Thyroid gland (tissue), 4 donors: ENCODE results near the gene TMEM18. TPM values are rescaled to one million over a fixed set of nuclear protein-coding genes. Genes with fewer than 3 reads are reported as not detected.

Source experiments
- DNase-seq, 2 donors: peaks; one replicate each; pipeline ENCODE4 v3.0.0-alpha.2; 2019
- H3K27ac ChIP-seq, 3 donors: fragments of 200-600 bp; sonication (generic); 1 replicate in 2 of 3; 2 replicates in 1 of 3; pipeline ENCODE4 v1.5.1; 2016 to 2019; ENCODE audit warnings: mild to moderate bottlenecking in 1 of 3, moderate library complexity in 1 of 3
- H3K27me3 ChIP-seq: fragments of 200-600 bp; sonication (generic); one replicate; pipeline ENCODE4 v1.5.1; 2019
- H3K36me3 ChIP-seq, 2 donors: fragments of 200-600 bp; sonication (generic); one replicate each; pipeline ENCODE4 v1.5.1; 2016 to 2019
- H3K4me1 ChIP-seq, 2 donors: fragments of 200-600 bp; sonication (generic); one replicate each; pipeline ENCODE4 v1.5.1; 2017 to 2019
- H3K4me3 ChIP-seq, 3 donors: fragments of 200-600 bp; sonication (generic); replicated peaks in 1 of 3; 1 replicate in 2 of 3; 2 replicates in 1 of 3; pipeline ENCODE4 v1.5.1; 2016; ENCODE audit warnings: mild to moderate bottlenecking in 1 of 3
- H3K9me3 ChIP-seq: fragments of 200-600 bp; sonication (generic); one replicate; pipeline ENCODE4 v1.5.1; 2017
- POLR2A ChIP-seq, 2 donors: fragments of 450-650 bp; IDR thresholded peaks; one replicate each; pipeline ENCODE4 v1.6.1; 2017; ENCODE audit warnings: antibody characterized with exemption in 2 of 2, mild to moderate bottlenecking in 2 of 2, moderate library complexity in 1 of 2
- WGBS, 2 donors: methylation state at CpG; one replicate each; pipeline ENCODE4 v1.1.5; 2017; 5-methylcytosine and 5-hydroxymethylcytosine counted together
- intact Hi-C: fragments of 100-400 bp; cut with DNase I; formaldehyde crosslinking; loops from one replicate; pipeline ENCODE4 v1.15.1; 2023
- total RNA-seq, 4 donors: library from RNA; depleted of rRNA; stranded (reverse); fragments of >200 nt; gene quantifications; one replicate each; pipeline ENCODE4 v1.2.3, GENCODE V29; 2016
- TF ChIP-seq, protein P1 (sequence below), 6 experiments: fragments of 200-600 bp in 3 of 6; fragments of 450-650 bp in 3 of 6; sonication (generic) in 3 of 6; IDR thresholded peaks; one replicate each; pipeline ENCODE4 v1.5.1; 2016 to 2019; ENCODE audit warnings: antibody characterized with exemption in 6 of 6, mild to moderate bottlenecking in 2 of 6, inconsistent platforms in 1 of 6, moderate library complexity in 1 of 6

The TMEM18 gene
- total RNA-seq, 4 donors from 2014 or later: 22.2 to 32.0 (median 28.7) TPM

- Histone ChIP-seq H3K27me3 (no peaks in the 10 kb centered on the region), H3K36me3 (no peaks in the 10 kb centered on the region), H3K4me3 (no peak overlapping the region), H3K27ac (no peak overlapping the region), H3K9me3 (no peaks in the 10 kb centered on the region), H3K4me1 (no peaks in the 10 kb centered on the region)
- intact Hi-C loops: no loop called here
- WGBS, 2 donors: 92 to 94% methylated on average over 6 of the region's 6 CpGs
- TF ChIP-seq, protein P1, sequence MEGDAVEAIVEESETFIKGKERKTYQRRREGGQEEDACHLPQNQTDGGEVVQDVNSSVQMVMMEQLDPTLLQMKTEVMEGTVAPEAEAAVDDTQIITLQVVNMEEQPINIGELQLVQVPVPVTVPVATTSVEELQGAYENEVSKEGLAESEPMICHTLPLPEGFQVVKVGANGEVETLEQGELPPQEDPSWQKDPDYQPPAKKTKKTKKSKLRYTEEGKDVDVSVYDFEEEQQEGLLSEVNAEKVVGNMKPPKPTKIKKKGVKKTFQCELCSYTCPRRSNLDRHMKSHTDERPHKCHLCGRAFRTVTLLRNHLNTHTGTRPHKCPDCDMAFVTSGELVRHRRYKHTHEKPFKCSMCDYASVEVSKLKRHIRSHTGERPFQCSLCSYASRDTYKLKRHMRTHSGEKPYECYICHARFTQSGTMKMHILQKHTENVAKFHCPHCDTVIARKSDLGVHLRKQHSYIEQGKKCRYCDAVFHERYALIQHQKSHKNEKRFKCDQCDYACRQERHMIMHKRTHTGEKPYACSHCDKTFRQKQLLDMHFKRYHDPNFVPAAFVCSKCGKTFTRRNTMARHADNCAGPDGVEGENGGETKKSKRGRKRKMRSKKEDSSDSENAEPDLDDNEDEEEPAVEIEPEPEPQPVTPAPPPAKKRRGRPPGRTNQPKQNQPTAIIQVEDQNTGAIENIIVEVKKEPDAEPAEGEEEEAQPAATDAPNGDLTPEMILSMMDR (IDR thresholded peaks at IDR 0.05): no peak
- TF ChIP-seq POLR2A (IDR thresholded peaks at IDR 0.05): no peak
- no peak for DNase-seq
Measured at GRCh38 chr2:652881-653480, 24.2 kb downstream of the TMEM18 start.

DNA sequence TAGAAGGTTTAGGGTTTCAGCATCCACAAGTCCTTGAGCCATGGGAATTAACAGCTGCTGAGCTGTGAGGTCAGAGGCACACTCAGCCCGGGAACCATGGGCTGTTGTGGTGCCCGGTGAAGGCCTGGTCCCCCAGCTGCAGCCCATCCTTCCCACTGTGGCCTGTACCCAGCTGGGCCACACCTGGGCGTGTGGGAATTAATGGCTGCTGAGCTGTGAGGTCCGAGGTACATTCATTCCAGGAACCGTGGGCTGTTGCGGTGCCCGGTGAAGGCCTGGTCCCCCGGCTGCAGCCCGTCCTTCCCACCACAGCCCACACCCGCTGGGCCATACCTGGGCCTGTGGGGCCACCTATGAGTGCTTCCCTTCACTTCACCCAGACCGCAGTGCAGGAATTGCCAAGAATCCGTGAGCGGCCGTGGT lies 25.2 kb downstream of the TMEM18 start:
- TF ChIP-seq, protein P1 (IDR thresholded peaks at IDR 0.05): no peak
- TF ChIP-seq POLR2A (IDR thresholded peaks at IDR 0.05): no peak
- Histone ChIP-seq H3K4me3 (no peak overlapping the region), H3K36me3 (no peaks in the 10 kb centered on the region), H3K27me3 (no peaks in the 10 kb centered on the region), H3K9me3 (no peaks in the 10 kb centered on the region), H3K27ac (no peak overlapping the region), H3K4me1 (no peaks in the 10 kb centered on the region)
- WGBS, 2 donors: 85 to 87% methylated on average over 7 to 13 of the region's 14 CpGs
- no peak for DNase-seq
- intact Hi-C loops: no loop called here

DNA sequence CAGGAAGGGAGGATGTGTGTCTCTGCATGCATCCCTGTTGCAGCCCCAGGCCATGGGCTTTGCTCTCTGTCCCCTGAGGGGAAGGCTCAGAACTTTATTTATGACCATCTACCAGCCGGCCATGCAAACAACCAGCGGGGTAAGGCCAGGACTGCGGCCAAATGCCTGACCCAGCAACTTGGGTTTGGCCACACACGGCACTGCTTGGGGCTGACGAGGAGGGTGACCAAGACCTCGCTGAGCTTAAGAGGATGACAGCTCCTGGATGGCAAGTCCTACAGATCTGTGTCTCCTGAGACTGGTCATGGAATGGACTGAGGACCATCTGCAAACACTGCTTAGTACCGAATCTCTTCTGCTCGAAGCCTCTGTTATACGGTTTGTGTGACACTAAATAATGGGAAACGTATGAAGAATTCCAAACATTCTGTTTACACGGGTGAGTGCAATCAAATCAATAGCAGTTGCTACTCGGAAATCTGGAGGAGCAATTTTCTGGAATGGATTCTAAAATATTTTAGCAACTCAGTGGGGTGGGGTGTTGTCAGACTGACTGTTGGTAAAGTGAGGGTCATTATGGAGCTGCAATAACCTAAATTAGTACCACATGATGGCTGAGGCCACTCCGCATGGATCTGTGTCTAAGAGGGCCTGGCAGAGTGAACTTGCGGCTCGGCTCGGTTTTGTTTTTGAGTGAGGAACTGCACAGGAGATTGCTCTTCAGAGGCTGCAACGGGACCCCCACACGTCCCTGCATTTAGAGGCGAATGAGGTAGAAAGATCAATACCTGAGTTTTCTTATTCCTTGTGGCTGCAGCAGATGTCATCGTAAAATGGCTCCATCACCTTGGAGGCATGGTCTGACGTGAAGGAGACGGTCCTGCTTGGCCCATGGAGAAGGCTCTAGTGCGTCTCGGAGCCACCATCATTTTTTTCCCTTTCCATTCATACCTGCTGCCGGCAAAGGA lies 26.6 kb downstream of the TMEM18 start:
- Histone ChIP-seq H3K9me3 (no peaks in the 10 kb centered on the region), H3K27ac (no peak overlapping the region), H3K4me1 (no peaks in the 10 kb centered on the region), H3K4me3 (no peak overlapping the region), H3K36me3 (no peaks in the 10 kb centered on the region), H3K27me3 (no peaks in the 10 kb centered on the region)
- intact Hi-C loops: no loop called here
- no peak for DNase-seq
- TF ChIP-seq POLR2A (IDR thresholded peaks at IDR 0.05): no peak
- TF ChIP-seq, protein P1 (IDR thresholded peaks at IDR 0.05): no peak
- WGBS, 2 donors: 83 to 84% methylated on average over 24 to 25 of the region's 25 CpGs

- DNase-seq: no peak
- WGBS, 2 donors: 89 to 92% methylated on average over 16 to 20 of the region's 20 CpGs
- Histone ChIP-seq H3K4me1 (no peaks in the 10 kb centered on the region), H3K27ac (no peak overlapping the region), H3K4me3 (no peak overlapping the region), H3K9me3 (no peaks in the 10 kb centered on the region), H3K27me3 (no peaks in the 10 kb centered on the region), H3K36me3 (no peaks in the 10 kb centered on the region)
- intact Hi-C loops: no loop called here
- no peak for TF ChIP-seq POLR2A (IDR thresholded peaks at IDR 0.05)
- TF ChIP-seq, protein P1 (IDR thresholded peaks at IDR 0.05): no peak
Measured at GRCh38 chr2:649426-650342, 27.5 kb downstream of the TMEM18 start.
